Mesendoderm (in vitro differentiated cells): ENCODE data around the gene VTCN1.

Experiments
- DNase-seq: peaks from one replicate; pipeline ENCODE4 v3.0.0; 2013
- H2AK5ac ChIP-seq: 2 replicates; pipeline ENCODE4 v1.6.1; 2013; ENCODE audit warnings: low read length, inconsistent platforms
- H2BK120ac ChIP-seq: 2 replicates; pipeline ENCODE4 v1.6.1; 2013; ENCODE audit warnings: low read depth, mild to moderate bottlenecking, low read length, moderate library complexity, mixed read lengths
- H2BK15ac ChIP-seq: replicated peaks from 2 replicates; pipeline ENCODE4 v1.6.1; 2013; ENCODE audit warnings: low read depth, mild to moderate bottlenecking, moderate library complexity
- H2BK5ac ChIP-seq: 2 replicates; pipeline ENCODE4 v1.6.1; 2013; ENCODE audit warnings: low read length, inconsistent platforms
- H3K18ac ChIP-seq: 2 replicates; pipeline ENCODE4 v1.6.1; 2013; ENCODE audit warnings: mild to moderate bottlenecking, low read length, mixed read lengths
- H3K23ac ChIP-seq: one replicate; pipeline ENCODE4 v1.6.1; 2013; ENCODE audit warnings: low read length
- H3K27ac ChIP-seq: 2 replicates; pipeline ENCODE4 v1.5.1; 2013; ENCODE audit warnings: low read depth, mild to moderate bottlenecking, inconsistent platforms, low read length, moderate library complexity
- H3K27me3 ChIP-seq: 2 replicates; pipeline ENCODE4 v1.6.1; 2013; ENCODE audit warnings: low read length, control low read depth, mild to moderate bottlenecking, inconsistent platforms; ENCODE audit not compliant: insufficient read depth, poor library complexity
- H3K36me3 ChIP-seq: 2 replicates; pipeline ENCODE4 v1.6.1; 2013; ENCODE audit warnings: low read length, inconsistent platforms; ENCODE audit not compliant: control insufficient read depth, insufficient read depth
- H3K4ac ChIP-seq: one replicate; pipeline ENCODE4 v1.6.1; 2013; ENCODE audit warnings: low read depth, mild to moderate bottlenecking, low read length, moderate library complexity
- H3K4me1 ChIP-seq: 2 replicates; pipeline ENCODE4 v1.6.1; 2013; ENCODE audit warnings: low read depth, low read length, inconsistent platforms; ENCODE audit not compliant: control insufficient read depth
- H3K4me2 ChIP-seq: 2 replicates; pipeline ENCODE4 v1.6.1; 2013; ENCODE audit warnings: low read length
- H3K4me3 ChIP-seq: 2 replicates; pipeline ENCODE4 v1.5.1; 2013; ENCODE audit warnings: mild to moderate bottlenecking, low read length
- H3K56ac ChIP-seq: one replicate; pipeline ENCODE4 v1.6.1; 2013; ENCODE audit warnings: low read length
- H3K79me1 ChIP-seq: 2 replicates; pipeline ENCODE4 v1.6.1; 2013; ENCODE audit warnings: low read length, inconsistent platforms
- H3K79me2 ChIP-seq: 2 replicates; pipeline ENCODE4 v1.6.1; 2013; ENCODE audit warnings: mild to moderate bottlenecking, low read length; ENCODE audit not compliant: control insufficient read depth, insufficient read depth
- H3K9ac ChIP-seq: 2 replicates; pipeline ENCODE4 v1.6.1; 2013; ENCODE audit warnings: low read length, inconsistent platforms
- H4K5ac ChIP-seq: one replicate; pipeline ENCODE4 v1.6.1; 2013; ENCODE audit warnings: low read length
- H4K8ac ChIP-seq: one replicate; pipeline ENCODE4 v1.6.1; 2013; ENCODE audit warnings: low read depth, mild to moderate bottlenecking, control low read depth, low read length, moderate library complexity
- WGBS: extraction: QIAGEN DNeasy Blood & Tissue Kit; methylation state at CpG from one replicate; pipeline ENCODE4 v1.1.7; 2013; ENCODE audit warnings: low lambda C conversion rate, missing lambda C conversion rate; ENCODE audit not compliant: insufficient coverage; ENCODE audit errors: extremely low coverage; 5-methylcytosine and 5-hydroxymethylcytosine counted together

VTCN1 gene

GRCh38 chr1:117169871-117170596, 40.7 kb downstream of the VTCN1 start:
- Histone ChIP-seq H3K18ac (no peak overlapping the region), H3K79me2 (no peaks in the 10 kb centered on the region), H3K27me3 (no peaks in the 10 kb centered on the region), H2BK5ac (no peak overlapping the region), H3K79me1 (no peaks in the 10 kb centered on the region), H2AK5ac (no peak overlapping the region), H3K4me3 (no peak overlapping the region), H3K4ac (no peak overlapping the region), H3K23ac (no peak overlapping the region), H3K9ac (no peak overlapping the region), H3K27ac (no peak overlapping the region), H2BK120ac (no peak overlapping the region), H4K8ac (no peak overlapping the region), H2BK15ac (no peak overlapping the region), H3K4me1 (no peaks in the 10 kb centered on the region), H3K4me2 (no peak overlapping the region), H3K56ac (no peak overlapping the region), H3K36me3 (no peaks in the 10 kb centered on the region), H4K5ac (no peak overlapping the region)
- WGBS: no CpG with 5 or more reads among the region's 4 CpGs
- peak; percentile 44 for DNase-seq

DNA sequence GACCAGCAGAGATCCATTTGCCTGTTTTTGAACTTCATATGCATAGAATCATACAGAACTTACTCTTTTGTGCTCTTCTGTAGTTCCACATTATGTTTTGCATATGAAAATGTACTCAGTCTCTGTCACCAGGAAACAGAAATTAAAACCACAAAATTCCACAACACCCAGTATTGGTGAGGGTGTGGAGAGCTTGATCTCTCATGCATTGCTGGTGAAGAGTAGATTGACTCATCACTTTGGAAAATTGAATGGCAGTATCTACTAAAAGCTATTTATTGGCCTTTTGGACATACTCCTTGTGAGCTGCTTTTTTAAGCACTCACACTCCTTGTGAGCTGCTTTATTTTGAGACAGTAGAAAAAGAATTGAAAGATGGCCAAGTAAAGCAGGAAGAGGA, 43.3 kb downstream of the VTCN1 start:
- no peaks in the 10 kb centered on the region for H3K36me3 ChIP-seq
- H3K79me2 ChIP-seq: no peaks in the 10 kb centered on the region
- H4K5ac ChIP-seq: no peak overlapping the region
- no peak overlapping the region for H4K8ac ChIP-seq
- no peak overlapping the region for H2BK120ac ChIP-seq
- H3K56ac ChIP-seq: no peak overlapping the region
- no peak overlapping the region for H2BK5ac ChIP-seq
- DNase-seq: no peak
- no peak overlapping the region for H3K4ac ChIP-seq
- no peaks in the 10 kb centered on the region for H3K4me1 ChIP-seq
- H3K27me3 ChIP-seq: no peaks in the 10 kb centered on the region
- H3K9ac ChIP-seq: no peak overlapping the region
- no peak overlapping the region for H3K4me3 ChIP-seq
- H3K4me2 ChIP-seq: no peak overlapping the region
- H3K27ac ChIP-seq: no peak overlapping the region
- H2AK5ac ChIP-seq: no peak overlapping the region
- H3K79me1 ChIP-seq: no peaks in the 10 kb centered on the region
- H2BK15ac ChIP-seq: no peak overlapping the region
- H3K23ac ChIP-seq: no peak overlapping the region
- H3K18ac ChIP-seq: no peak overlapping the region

GRCh38 chr1:117166076-117166475, 44.7 kb downstream of the VTCN1 start:
- H2BK5ac ChIP-seq: no peak overlapping the region
- H3K4me3 ChIP-seq: no peak overlapping the region
- no peak overlapping the region for H3K9ac ChIP-seq
- WGBS: no CpG with 5 or more reads among the region's 2 CpGs
- no peak overlapping the region for H3K18ac ChIP-seq
- H2AK5ac ChIP-seq: no peak overlapping the region
- H2BK15ac ChIP-seq: no peak overlapping the region
- no peak overlapping the region for H2BK120ac ChIP-seq
- H4K8ac ChIP-seq: no peak overlapping the region
- H3K4me2 ChIP-seq: no peak overlapping the region
- no peaks in the 10 kb centered on the region for H3K79me1 ChIP-seq
- no peaks in the 10 kb centered on the region for H3K27me3 ChIP-seq
- no peak overlapping the region for H3K56ac ChIP-seq
- no peak overlapping the region for H3K23ac ChIP-seq
- no peaks in the 10 kb centered on the region for H3K79me2 ChIP-seq
- no peaks in the 10 kb centered on the region for H3K4me1 ChIP-seq
- no peak overlapping the region for H3K27ac ChIP-seq
- H4K5ac ChIP-seq: no peak overlapping the region
- H3K36me3 ChIP-seq: no peaks in the 10 kb centered on the region
- DNase-seq: no peak
- no peak overlapping the region for H3K4ac ChIP-seq

GRCh38 chr1:117164209-117164608, 46.5 kb downstream of the VTCN1 start:
- Histone ChIP-seq H2BK15ac (no peak overlapping the region), H3K79me2 (no peaks in the 10 kb centered on the region), H3K18ac (no peak overlapping the region), H3K4me1 (no peaks in the 10 kb centered on the region), H3K27me3 (no peaks in the 10 kb centered on the region), H3K23ac (no peak overlapping the region), H2BK5ac (no peak overlapping the region), H3K56ac (no peak overlapping the region), H3K36me3 (no peaks in the 10 kb centered on the region), H3K27ac (no peak overlapping the region), H2BK120ac (no peak overlapping the region), H3K9ac (no peak overlapping the region), H2AK5ac (no peak overlapping the region), H4K5ac (no peak overlapping the region), H3K4me3 (no peak overlapping the region), H3K4me2 (no peak overlapping the region), H4K8ac (no peak overlapping the region), H3K79me1 (no peaks in the 10 kb centered on the region), H3K4ac (no peak overlapping the region)
- DNase-seq: no peak
- no CpG with 5 or more reads among the region's 4 CpGs for WGBS

GRCh38 chr1:117162816-117163215, 47.9 kb downstream of the VTCN1 start:
- DNase-seq: no peak
- no peak overlapping the region for H2BK15ac ChIP-seq
- no peak overlapping the region for H4K8ac ChIP-seq
- H2BK5ac ChIP-seq: no peak overlapping the region
- no CpG with 5 or more reads among the region's 6 CpGs for WGBS
- H3K4ac ChIP-seq: no peak overlapping the region
- no peak overlapping the region for H3K56ac ChIP-seq
- H3K36me3 ChIP-seq: no peaks in the 10 kb centered on the region
- no peak overlapping the region for H4K5ac ChIP-seq
- no peak overlapping the region for H3K4me2 ChIP-seq
- H3K79me2 ChIP-seq: no peaks in the 10 kb centered on the region
- H3K27ac ChIP-seq: no peak overlapping the region
- H3K27me3 ChIP-seq: no peaks in the 10 kb centered on the region
- H3K4me3 ChIP-seq: no peak overlapping the region
- H2AK5ac ChIP-seq: no peak overlapping the region
- H3K18ac ChIP-seq: no peak overlapping the region
- H3K79me1 ChIP-seq: no peaks in the 10 kb centered on the region
- no peaks in the 10 kb centered on the region for H3K4me1 ChIP-seq
- H3K9ac ChIP-seq: no peak overlapping the region
- no peak overlapping the region for H2BK120ac ChIP-seq
- peak overlapping the region; percentile 0 for H3K23ac ChIP-seq

DNA sequence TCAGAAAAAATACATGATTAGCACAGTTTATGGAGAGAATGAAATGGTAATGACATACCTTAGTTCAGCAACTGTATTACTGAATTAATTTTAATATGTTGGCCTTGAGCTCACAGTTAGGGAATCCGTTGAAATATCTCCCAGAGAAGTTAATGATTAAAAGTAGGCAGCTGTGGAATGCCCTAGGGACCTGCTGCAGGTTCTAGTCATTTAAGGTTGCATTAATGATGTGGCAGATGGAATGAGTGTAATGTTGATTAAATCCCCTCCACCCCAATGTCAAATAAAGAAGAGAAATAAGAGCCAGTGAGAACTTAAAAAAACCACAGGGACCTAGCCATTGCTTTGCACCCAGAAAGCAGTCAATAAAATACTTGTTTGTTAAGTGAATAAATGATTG, 48.8 kb downstream of the VTCN1 start:
- Histone ChIP-seq H3K56ac (no peak overlapping the region), H3K4me2 (no peak overlapping the region), H3K79me1 (no peaks in the 10 kb centered on the region), H4K5ac (no peak overlapping the region), H3K79me2 (no peaks in the 10 kb centered on the region), H3K18ac (no peak overlapping the region), H3K23ac (no peak overlapping the region), H3K4ac (no peak overlapping the region), H2BK15ac (no peak overlapping the region), H3K27ac (no peak overlapping the region), H4K8ac (no peak overlapping the region), H3K36me3 (no peaks in the 10 kb centered on the region), H2BK120ac (no peak overlapping the region), H3K4me3 (no peak overlapping the region), H3K4me1 (no peaks in the 10 kb centered on the region), H2AK5ac (no peak overlapping the region), H2BK5ac (no peak overlapping the region), H3K27me3 (no peaks in the 10 kb centered on the region), H3K9ac (no peak overlapping the region)
- DNase-seq: no peak
- WGBS: no CpG with 5 or more reads among the region's 1 CpG
